HG03558 (cell line): Measurements from ENCODE around the gene WIPF1.

ENCODE experiments used
- ATAC-seq: cut with Tn5 transposase; IDR thresholded peaks from one replicate; pipeline ENCODE4 v1.9.1; 2021; ENCODE audit warnings: moderate number of reproducible peaks; ENCODE audit not compliant: unreplicated experiment; ENCODE audit errors: extremely low read depth

Gene WIPF1

DNA sequence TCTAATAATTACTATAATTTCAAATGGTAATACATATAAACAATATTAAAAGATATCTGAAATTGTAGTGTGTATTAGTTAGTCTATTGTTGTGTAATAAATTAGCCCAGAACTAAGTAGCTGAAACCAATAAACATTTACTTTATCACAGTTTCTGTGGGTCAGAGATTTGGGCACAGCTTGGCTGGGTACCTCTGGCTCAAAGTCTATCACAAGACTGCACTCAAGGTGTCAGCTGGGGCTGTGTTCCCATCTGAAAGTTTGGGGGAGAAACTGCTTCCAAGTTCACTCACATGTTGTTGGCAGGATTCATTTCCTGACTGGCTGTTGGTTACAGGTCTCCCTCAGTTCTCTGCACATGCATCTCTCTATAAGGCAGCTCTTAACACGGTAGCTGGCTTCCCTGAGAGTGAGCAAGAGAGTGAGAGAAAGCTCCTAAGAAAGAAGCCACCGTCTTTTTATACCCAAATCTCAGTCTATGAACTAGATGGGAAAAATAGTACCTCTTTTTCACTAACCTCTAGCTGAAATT lies 25.6 kb upstream of the WIPF1 start:
- no peak for ATAC-seq

DNA sequence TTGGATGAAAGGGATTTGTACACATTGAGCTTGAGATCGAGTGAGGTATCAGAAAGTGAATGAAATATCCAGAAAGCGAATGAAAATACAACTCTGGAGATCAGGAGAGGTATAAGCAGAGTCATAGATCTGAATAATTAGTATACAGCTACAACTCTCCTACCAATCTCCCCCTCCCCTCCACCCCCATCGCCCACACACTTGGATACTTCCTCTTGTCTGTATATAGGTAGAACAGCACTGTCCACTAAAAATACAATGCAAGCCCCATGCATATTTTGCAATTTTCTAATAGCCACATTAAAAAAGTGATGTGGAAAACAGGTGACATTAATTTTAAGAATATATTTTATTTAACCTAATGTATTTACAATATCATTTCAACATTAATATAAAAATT lies 23.7 kb upstream of the WIPF1 start:
- ATAC-seq: no peak

DNA sequence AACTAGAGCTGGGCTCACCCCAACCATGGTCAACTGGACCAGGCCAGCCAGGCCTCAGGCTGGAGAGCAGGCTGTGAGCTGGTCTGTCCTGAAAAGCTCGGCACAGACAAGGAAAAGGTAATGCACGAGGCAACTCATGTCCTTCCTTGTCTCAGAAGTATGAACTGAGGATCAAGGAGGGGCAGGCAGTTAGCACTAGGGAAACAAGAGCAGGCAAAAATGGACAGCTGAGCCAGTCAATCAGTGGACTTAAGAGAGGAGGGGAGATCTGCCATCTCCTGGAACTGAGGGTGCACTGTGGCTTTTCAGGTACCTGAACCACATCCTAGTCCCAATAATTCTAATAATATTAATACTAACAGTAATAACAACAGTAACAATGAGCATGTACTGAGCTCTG lies 20.6 kb upstream of the WIPF1 start:
- no peak for ATAC-seq

DNA sequence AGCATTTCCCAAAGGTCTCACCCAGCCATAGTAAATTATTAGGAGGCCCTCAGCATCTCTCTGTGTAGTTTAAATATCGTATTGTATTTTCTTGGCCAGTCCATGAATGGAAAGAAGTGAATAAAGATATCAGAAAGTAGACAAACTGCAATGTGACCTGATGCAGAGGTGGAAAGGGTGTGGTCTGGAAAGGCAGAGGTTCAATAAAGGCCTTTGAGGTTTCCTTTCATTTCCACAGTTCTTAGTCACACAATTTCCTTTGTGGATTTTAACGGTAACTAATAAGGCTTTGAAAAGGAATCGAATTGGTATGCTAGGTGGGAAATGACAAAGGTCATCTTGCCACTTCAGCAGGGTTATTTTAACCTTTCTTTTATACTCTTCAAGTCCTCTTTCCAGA lies 20.1 kb upstream of the WIPF1 start:
- no peak for ATAC-seq

DNA sequence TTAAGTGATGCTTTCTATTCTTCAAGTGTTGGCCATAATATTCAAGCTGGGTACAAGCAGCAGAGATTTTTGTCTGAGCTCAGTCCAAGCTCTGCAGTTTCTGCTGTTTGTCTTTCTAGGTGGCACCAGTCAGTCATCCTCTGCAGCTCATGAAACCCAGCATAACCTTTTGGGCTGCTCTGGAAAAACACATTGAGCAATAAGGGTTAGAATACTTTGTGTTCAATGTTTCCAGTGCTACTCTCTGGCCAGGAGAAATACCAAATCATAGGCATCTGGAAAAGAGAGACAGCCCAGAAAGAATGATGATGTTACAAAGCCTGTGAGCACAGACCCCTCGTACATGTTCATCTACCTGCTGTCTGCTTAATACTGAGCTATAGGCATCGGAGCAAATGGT lies 19.5 kb upstream of the WIPF1 start:
- ATAC-seq: no peak

DNA sequence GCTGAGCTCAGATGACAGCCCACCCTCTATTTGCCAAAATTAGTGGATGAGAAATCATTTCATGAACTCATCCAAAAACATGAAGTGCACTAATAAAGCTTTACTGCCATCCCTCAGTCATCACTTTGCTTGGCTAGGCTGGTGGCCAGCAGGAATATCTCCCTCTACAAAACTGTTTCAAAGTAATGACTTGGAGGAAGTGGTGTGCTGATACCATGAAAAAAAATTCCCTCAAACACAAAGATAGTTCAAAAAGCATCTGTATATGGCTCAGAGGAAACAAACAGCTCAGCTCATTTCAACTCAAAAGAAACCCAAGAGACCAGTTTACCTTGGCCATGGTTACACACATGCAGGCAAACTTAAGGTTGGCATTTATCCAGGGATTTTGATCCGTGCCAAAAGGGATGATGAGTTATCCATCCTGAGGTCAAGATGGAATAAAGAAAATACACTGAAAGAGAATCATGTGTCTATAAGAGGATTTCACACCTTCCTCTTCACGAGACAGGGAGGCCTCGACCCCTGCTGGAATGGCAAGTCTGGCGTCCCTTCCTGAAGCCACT lies 18.4 kb upstream of the WIPF1 start:
- ATAC-seq: no peak

DNA sequence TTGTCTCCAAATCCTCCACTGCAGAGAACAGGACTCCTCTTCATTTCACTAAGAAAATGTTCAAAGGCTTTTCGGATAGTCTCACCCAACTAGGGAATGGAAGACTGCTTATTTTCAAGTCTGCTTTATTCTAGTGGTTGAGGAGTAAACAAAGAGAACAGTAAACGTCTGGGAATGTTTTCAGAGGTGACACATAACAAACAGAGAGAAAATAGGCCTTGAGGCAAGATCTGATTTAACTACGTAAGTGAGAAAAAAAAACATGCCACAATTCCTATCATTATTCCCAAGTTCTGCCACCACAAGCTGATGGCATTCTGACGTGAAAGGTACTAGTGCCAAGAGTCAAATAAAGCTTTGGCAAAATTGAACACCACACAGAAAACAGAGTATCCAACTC lies 16.7 kb upstream of the WIPF1 start:
- no peak for ATAC-seq

DNA sequence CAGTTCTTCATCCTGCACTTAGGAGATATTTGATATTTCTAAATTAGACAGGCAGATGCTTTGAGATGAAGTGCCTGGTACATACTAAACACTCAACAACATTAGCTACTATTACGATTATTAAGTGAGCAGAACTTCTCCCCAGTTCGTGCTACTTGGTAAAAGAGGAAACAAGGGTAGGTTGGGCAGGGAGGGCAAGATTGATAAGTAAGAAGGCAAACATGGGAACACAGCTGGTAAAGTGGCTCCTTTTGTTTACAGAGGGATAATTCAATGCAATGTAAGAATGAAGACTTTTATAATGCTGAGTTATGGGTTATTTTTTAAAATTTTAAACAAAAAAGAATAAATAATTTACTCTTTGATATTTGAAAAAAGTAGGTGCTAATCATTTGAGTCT lies 15.9 kb upstream of the WIPF1 start:
- ATAC-seq: no peak

DNA sequence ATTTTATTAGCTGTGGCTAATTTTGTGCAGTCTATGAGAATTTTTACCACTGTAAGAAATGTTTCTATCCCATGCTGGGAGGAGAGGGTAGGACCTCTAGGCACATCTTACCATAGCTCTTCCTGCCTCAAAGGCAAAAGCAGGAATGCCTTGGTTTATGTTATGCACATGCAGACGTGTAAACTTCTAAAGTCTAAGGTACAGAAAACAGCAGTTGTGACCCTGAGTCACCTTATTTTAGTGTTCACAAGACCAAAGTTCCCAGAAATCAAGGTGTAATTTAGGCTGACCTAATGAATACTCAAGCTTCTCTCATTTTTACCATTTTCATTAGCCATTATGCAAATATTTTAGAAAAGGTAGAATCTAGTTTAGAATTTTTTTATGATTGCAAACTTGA lies 15.4 kb upstream of the WIPF1 start:
- no peak for ATAC-seq

DNA sequence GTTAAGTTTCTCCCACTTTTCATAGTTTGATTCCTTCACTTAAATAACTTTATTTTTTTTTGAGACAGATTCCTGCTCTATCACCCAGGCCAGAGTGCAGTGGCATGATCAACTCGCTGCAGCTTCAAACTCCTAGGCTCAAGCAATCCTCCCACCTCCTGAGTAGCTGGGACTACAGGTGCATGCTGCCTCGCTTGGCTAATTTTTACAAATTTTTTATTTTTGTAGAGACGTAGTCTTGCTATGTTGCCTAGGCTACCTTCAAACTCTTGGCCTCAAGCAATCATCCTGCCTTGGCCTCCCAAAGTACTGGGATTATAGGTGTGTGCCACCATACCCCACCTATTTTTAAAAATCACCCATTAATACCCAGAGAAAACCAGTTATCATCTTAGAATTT lies 14.2 kb upstream of the WIPF1 start:
- ATAC-seq: no peak

DNA sequence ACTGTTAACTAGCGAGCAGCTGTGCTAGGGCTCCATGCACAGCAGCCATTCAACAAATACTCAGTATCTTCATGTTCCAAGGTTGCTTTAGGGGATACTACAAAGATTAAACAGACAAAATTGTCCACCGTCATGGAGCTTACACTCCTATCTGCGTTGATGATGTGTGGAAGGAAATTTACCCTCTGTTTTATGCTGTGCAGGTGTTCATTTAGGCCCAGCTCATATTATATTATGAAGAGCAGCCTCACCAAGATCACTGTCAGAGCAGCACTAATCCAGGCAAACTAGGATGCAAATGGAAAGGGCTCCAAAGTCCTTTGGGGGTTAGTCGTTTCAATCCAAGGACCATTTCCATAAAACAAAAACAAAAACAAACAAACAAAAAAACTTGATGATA lies 13.4 kb upstream of the WIPF1 start:
- ATAC-seq: no peak

DNA sequence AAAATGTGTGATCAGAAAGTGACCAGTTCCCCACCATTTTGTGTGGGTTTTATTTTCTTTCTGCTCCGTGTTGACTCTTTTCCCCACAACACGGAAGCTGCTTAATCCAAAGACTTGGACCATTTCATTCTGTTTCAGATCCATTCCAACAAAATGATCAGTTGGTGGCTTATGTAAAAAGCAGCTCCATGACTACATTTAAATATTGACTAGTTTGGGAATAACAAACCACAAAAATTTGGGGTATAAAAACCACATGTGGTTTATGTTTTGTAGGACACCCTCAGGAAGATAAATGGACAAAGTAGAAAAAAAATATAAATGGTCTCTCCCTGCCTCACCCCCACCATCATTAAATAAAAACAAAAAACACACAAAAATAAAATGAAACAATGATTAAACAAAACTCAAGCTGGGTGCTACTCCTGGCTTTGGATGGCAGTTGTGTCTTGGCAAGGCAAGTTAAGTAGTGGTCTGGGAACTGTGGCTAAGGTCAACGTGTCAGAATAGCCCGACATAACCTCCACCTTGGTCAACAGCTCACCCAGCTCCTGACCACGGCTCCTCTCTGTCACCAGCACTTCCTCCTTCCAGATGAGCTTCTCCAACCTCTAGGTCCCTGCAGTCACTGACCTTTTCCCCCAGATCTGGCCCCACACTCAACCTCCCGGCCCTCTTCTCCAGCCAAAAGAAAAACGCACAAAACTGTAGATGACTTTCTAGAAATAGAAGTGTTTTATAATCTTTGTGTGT lies 12.8 kb upstream of the WIPF1 start:
- ATAC-seq: no peak

DNA sequence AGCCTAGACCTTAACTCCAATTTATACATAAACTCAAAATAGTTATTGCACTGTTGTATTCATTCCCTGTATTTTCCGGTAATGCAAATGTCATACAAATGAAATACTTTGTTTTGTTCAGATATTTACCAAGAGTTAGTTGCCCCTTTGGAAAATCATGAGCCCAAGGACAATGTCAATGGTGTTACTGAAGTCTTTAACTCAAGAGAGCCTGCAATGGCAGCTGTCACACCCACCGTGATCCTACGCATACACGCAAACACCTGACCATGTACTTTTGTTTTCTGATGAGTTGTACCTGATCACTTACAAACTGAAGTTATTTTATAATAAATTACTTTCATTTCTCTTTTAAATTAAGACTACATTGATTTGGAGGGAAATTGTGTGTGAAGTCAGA lies 11.7 kb upstream of the WIPF1 start:
- no peak for ATAC-seq

DNA sequence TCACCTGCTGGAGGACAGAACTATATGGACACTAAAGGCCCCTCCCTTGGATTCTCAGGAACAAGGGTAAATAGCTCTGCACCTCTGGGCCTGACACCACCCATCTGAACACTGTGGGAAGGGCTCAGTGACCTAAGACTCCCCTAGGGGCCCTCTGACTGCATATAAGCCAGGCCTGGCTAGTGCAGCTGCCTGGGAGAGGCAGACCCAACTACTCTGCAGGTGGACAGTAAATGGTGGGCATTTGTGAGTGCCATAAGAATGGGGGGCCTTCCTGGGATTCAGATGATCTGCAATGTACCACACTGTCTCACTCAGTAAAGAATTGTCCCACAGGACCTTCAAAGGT lies 11.2 kb upstream of the WIPF1 start:
- peak; percentile 21 for ATAC-seq

DNA sequence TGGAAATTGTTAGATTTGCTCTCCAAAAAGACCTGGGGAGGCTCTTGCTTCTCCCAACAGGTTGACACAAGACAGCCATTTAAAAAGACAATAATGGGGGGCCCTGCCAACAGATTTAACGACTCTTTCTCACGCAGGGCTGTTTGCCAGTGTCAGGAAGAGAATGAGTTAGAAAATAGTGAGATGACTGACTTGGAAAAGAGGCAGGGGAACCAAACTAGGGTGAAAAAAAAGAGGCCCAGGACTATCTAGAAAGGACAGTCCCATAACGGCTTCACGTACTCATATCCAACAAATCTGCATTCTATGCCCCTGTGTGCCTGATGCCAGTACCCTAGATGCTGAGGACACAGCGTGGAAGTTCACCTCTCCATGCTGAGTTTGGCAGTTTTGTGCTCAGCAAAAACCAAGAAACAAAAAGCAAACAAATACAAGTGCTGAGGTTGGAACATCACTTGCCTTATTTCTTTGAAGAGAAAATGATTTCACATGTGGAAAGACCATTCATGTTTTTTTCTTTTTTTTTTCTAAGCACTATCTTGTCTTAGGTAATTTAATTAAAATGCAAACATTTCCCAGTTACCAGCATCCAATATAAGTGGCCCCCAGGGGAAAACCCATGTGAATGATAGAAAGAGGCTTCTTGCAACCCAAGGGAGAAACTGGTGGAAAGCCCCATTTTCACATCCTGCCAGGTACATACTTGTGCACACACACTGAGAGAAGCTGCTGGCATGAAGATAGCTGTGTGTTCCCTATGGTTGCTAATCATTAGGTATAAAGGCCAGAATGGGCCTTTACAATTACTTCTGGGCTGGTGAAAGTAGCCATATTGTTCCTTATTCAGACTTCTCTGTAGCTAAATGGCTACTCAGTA lies 10.6 kb upstream of the WIPF1 start:
- ATAC-seq: peak; percentile 53

DNA sequence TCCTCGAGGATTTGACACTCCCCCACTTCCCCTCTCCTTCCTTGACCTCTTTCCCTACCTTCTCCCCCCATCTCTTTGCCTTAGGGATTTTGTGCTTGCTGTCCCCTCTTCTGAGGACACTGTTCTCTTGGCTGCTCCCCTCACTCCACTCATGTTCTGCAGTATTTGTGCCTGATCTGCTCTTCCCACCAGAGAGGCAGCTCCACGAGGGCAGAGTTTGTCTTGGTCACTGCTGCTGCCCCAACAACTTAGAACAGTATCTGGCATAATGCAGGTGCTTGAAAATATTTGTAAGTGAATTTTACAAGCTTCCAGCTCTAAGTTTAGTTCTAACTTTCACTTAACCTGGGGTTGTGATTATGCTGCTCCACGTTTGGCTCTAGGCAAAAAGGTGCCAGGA lies 10.0 kb upstream of the WIPF1 start:
- ATAC-seq: no peak

DNA sequence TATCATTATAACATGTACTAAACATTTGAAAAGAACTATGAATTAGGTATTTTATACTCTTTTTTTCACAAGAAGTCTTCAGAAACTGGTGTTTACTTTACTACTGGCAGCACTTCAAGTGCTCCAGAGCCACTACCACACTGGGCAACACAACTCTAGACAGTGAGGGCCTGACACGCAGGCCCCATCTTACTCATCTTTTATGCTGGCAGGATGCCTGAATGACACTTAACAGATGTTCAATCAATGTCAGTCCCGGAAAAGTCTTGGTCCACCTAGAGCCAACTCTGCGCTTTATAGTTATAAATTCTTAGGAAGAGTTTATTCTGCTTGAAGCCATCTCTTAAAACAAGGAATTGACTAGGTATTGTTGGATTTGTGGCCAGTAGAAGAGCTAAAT lies 8.7 kb upstream of the WIPF1 start:
- no peak for ATAC-seq

DNA sequence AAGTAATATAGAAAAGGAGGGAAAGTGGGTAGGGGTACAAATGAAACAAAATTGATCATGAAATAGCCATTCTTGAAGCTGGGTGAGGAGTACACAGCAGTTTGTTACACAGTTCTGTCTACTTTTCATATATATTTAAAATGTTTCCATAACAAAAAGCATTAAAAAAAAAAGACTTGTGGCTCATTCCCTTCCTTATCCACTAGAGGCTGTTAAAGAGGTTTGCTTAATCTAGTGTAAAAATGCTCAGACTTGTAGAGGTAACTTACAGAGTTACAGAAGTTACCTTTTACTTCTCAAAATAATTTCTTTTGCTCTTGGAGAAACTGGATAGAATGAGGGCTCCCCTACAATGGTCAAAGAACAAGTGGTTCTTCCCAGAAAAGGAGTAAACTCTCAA lies 8.1 kb upstream of the WIPF1 start:
- ATAC-seq: no peak

DNA sequence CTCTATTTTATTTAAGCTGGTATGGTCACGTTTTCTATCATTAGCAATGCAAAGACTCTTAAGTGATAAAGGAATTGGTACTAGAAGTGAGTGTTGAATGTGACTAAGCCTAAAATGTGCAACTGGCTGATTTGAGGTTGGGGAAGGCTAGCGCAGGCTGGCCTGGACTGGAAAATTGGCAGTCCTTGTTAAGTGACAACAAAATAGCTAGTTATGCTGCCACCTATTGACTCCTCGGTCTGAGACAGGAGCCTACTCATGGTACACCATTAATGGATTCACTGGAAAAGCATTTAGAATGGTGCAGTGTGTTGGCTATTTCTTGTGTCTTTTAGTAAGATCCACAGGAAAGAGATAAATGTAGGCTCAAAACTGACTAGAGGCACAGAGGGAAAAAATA lies 5.7 kb upstream of the WIPF1 start:
- no peak for ATAC-seq

DNA sequence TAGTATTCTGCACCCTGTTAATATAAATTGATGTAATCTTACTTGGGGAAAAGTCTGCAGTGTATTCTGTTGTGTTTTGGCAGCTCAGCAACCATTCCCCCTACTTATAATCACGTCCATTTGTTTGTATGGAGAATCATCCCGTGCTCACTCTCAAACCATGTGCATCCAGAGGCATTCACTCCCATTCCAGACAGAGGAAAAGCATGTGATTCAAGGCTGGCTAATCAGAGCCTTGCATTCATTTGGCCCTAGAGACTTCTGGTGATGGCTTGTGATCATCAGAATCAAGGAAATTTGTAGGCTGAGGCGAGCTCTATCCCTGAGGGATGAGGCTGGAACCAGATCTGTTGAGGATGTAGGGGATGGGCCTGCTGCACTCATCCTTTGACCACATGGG lies 5.1 kb upstream of the WIPF1 start:
- ATAC-seq: no peak

DNA sequence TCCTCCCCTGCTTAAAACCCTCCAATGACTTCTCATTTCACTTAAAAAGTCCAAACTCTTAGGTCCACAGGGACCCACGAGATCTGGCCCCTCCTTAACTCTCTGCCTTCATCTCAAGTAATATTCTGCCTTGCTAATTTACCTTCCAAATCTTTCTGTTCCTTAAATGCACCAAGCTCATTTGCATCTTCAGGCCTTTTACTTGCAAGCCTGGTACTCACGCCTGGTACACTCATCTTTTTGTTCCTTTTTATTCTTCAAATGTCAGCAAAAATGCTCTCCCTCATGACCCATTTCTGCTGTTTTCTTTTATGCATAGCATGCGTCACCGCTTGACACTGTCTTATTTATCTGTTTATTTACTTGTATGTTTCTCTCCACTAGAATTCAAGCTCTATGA lies 2.7 kb upstream of the WIPF1 start:
- no peak for ATAC-seq
